CD8-positive, alpha-beta memory T cell (primary cell): ENCODE data around the gene MAPK8IP2. TPM values are rescaled to one million over a fixed set of nuclear protein-coding genes. Genes with fewer than 3 reads are reported as not detected.

Experiments
- CTCF ChIA-PET: fragments of 350-600 bp; sonication (Branson Sonifier 250); formaldehyde crosslinking; loops from one replicate; lab custom pipeline; 2021; ENCODE audit warnings: antibody characterized with exemption; lab: Charles Lee
- POLR2A ChIA-PET: fragments of 350-600 bp; sonication (Branson Sonifier 250); formaldehyde crosslinking; loops from one replicate; lab custom pipeline; 2021; ENCODE audit warnings: antibody characterized with exemption; lab: Charles Lee
- DNase-seq, 5 donors: peaks; one replicate each; pipeline versions ENCODE4 v3.0.0 to v3.0.0-alpha.2; 2020 to 2022; ENCODE audit warnings: mixed read lengths in 1 of 5
- H3K27ac ChIP-seq: one replicate; pipeline ENCODE4 v1.7.0; 2013; ENCODE audit warnings: low read depth, mild to moderate bottlenecking, low read length, moderate library complexity
- H3K27me3 ChIP-seq: 2 replicates; pipeline ENCODE4 v1.7.0; 2013; ENCODE audit warnings: low read length, mild to moderate bottlenecking; ENCODE audit not compliant: insufficient read depth, poor library complexity, severe bottlenecking
- H3K36me3 ChIP-seq: 2 replicates; pipeline ENCODE4 v1.7.0; 2013; ENCODE audit warnings: mild to moderate bottlenecking, low read length, moderate library complexity; ENCODE audit not compliant: insufficient read depth
- H3K4me1 ChIP-seq: 2 replicates; pipeline ENCODE4 v1.7.0; 2013; ENCODE audit warnings: mild to moderate bottlenecking, low read length, moderate library complexity; ENCODE audit not compliant: insufficient read depth
- H3K4me3 ChIP-seq: 2 replicates; pipeline ENCODE4 v1.7.0; 2013; ENCODE audit warnings: mild to moderate bottlenecking, low read length
- H3K9me3 ChIP-seq: 2 replicates; pipeline ENCODE4 v1.7.0; 2013; ENCODE audit warnings: mild to moderate bottlenecking, low read length
- H3K27ac Mint-ChIP-seq, 8 donors: one replicate each; pipeline ENCODE4 v1.8.0; 2020 to 2021; ENCODE audit warnings: mixed read lengths in 8 of 8, mild to moderate bottlenecking in 6 of 8, inconsistent platforms in 3 of 8, moderate library complexity in 3 of 8
- H3K27me3 Mint-ChIP-seq, 2 donors: one replicate each; pipeline ENCODE4 v1.8.0; 2020 to 2021; ENCODE audit warnings: mixed read lengths in 2 of 2, mild to moderate bottlenecking in 1 of 2, moderate library complexity in 1 of 2
- H3K36me3 Mint-ChIP-seq, 3 donors: one replicate each; pipeline ENCODE4 v1.8.0; 2020 to 2021; ENCODE audit warnings: mixed read lengths in 3 of 3, inconsistent platforms in 1 of 3, mild to moderate bottlenecking in 1 of 3
- H3K4me1 Mint-ChIP-seq, 3 donors: one replicate each; pipeline ENCODE4 v1.8.0; 2020 to 2021; ENCODE audit warnings: mixed read lengths in 3 of 3, inconsistent platforms in 1 of 3, mild to moderate bottlenecking in 1 of 3
- H3K4me3 Mint-ChIP-seq, 7 donors: one replicate each; pipeline ENCODE4 v1.8.0; 2020 to 2021; ENCODE audit warnings: mixed read lengths in 7 of 7, mild to moderate bottlenecking in 6 of 7, moderate library complexity in 4 of 7, inconsistent platforms in 2 of 7
- H3K9me3 Mint-ChIP-seq, 5 donors: one replicate each; pipeline ENCODE4 v1.8.0; 2020 to 2022; ENCODE audit warnings: mixed read lengths in 5 of 5, mild to moderate bottlenecking in 3 of 5, moderate library complexity in 2 of 5, inconsistent platforms in 1 of 5
- polyA plus RNA-seq: library from polyadenylated mRNA; unstranded; fragments of 300-500 nt; fragmentation: Illumina TruSeq; gene quantifications from one replicate; pipeline ENCODE4 v1.2.3, GENCODE V29; 2021
- total RNA-seq, 2 experiments: library from RNA; stranded (reverse); gene quantifications; one replicate each; pipeline ENCODE4 v1.2.3, GENCODE V29; 2021

Gene MAPK8IP2
- total and polyA plus RNA-seq, 3 experiments from 2014 or later, result 0.20 to 0.28 TPM; not detected in 1

- Mint-ChIP-seq H3K27ac (no peak overlapping the region), H3K36me3 (peaks cover 0 to 50% (median 3%) of the 10 kb centered on the region in 3 donors), H3K9me3 (no peaks in the 10 kb centered on the region), H3K4me3 (no peak overlapping the region), H3K4me1 (no peaks in the 10 kb centered on the region), H3K27me3 (peaks cover 0 to 4% of the 10 kb centered on the region in 2 donors)
- H3K36me3 ChIP-seq, result peaks cover 8% of the 10 kb centered on the region
- H3K27me3 ChIP-seq, result no peaks in the 10 kb centered on the region
- H3K4me1 ChIP-seq, result no peaks in the 10 kb centered on the region
- ChIA-PET POLR2A (no interaction called here), CTCF (interaction anchor here (1.3 kb wide), 1 partner anchor 8 kb away, joined by 3 read pairs; the partner anchor contains the start of gene CPT1B)
- DNase-seq, result peak in 1 of 5 donors; percentile 12
- H3K9me3 ChIP-seq, result no peaks in the 10 kb centered on the region
- no peak overlapping the region for H3K4me3 ChIP-seq
- no peak overlapping the region for H3K27ac ChIP-seq
Observed at GRCh38 chr22:50569896-50570535, 30.6 kb upstream of the MAPK8IP2 start.

- H3K4me3 Mint-ChIP-seq, result no peak overlapping the region
- Histone ChIP-seq H3K36me3 (peaks cover 8% of the 10 kb centered on the region), H3K9me3 (no peaks in the 10 kb centered on the region), H3K4me3 (no peak overlapping the region), H3K4me1 (no peaks in the 10 kb centered on the region), H3K27me3 (no peaks in the 10 kb centered on the region), H3K27ac (no peak overlapping the region)
- H3K27ac Mint-ChIP-seq, result no peak overlapping the region
- H3K4me1 Mint-ChIP-seq, result no peaks in the 10 kb centered on the region
- no peak for DNase-seq
- no peaks in the 10 kb centered on the region for H3K9me3 Mint-ChIP-seq
- ChIA-PET POLR2A (no interaction called here), CTCF (interaction anchor here (2.0 kb wide), 1 partner anchor 8 kb away, joined by 12 read pairs; the partner anchor contains the start of gene SYCE3)
- H3K27me3 Mint-ChIP-seq, result peaks cover 0 to 4% of the 10 kb centered on the region in 2 donors
- peaks cover 0 to 56% (median 3%) of the 10 kb centered on the region in 3 donors for H3K36me3 Mint-ChIP-seq
Observed at GRCh38 chr22:50570861-50571260, 29.7 kb upstream of the MAPK8IP2 start.

- peaks cover 0 to 58% (median 3%) of the 10 kb centered on the region in 3 donors for H3K36me3 Mint-ChIP-seq
- Histone ChIP-seq H3K4me3 (no peak overlapping the region), H3K36me3 (peaks cover 8% of the 10 kb centered on the region), H3K27ac (no peak overlapping the region), H3K9me3 (no peaks in the 10 kb centered on the region), H3K4me1 (no peaks in the 10 kb centered on the region), H3K27me3 (no peaks in the 10 kb centered on the region)
- peaks cover 0 to 3% (median 0%) of the 10 kb centered on the region in 3 donors for H3K4me1 Mint-ChIP-seq
- CTCF ChIA-PET, result interaction anchor here (0.9 to 2.0 kb wide), 2 partner anchors 8 to 50 kb away, joined by 3 to 12 read pairs; partner anchors contain the start of gene SYCE3
- H3K27ac Mint-ChIP-seq, result peak overlapping the region in 1 of 8 donors; percentile 65
- DNase-seq, result no peak
- H3K4me3 Mint-ChIP-seq, result no peak overlapping the region
- POLR2A ChIA-PET, result no interaction called here
- no peaks in the 10 kb centered on the region for H3K9me3 Mint-ChIP-seq
- peaks cover 0 to 1% of the 10 kb centered on the region in 2 donors for H3K27me3 Mint-ChIP-seq
Observed at GRCh38 chr22:50571264-50572175, 29.1 kb upstream of the MAPK8IP2 start.

GRCh38 chr22:50572965-50573364, 27.6 kb upstream of the MAPK8IP2 start:
- H3K4me3 ChIP-seq, result no peak overlapping the region
- no peaks in the 10 kb centered on the region for H3K9me3 ChIP-seq
- H3K27me3 Mint-ChIP-seq, result no peaks in the 10 kb centered on the region
- no peak overlapping the region for H3K27ac Mint-ChIP-seq
- no peaks in the 10 kb centered on the region for H3K27me3 ChIP-seq
- H3K27ac ChIP-seq, result no peak overlapping the region
- H3K36me3 ChIP-seq, result peaks cover 8% of the 10 kb centered on the region
- no peak overlapping the region for H3K4me3 Mint-ChIP-seq
- CTCF ChIA-PET, result interaction anchor here (2.0 kb wide), 1 partner anchor 10 kb away, joined by 12 read pairs; the partner anchor contains the start of gene SYCE3
- H3K36me3 Mint-ChIP-seq, result peaks cover 0 to 59% (median 3%) of the 10 kb centered on the region in 3 donors
- no peak for DNase-seq
- H3K9me3 Mint-ChIP-seq, result no peaks in the 10 kb centered on the region
- H3K4me1 ChIP-seq, result no peaks in the 10 kb centered on the region
- POLR2A ChIA-PET, result interaction anchor here (0.9 kb wide), 1 partner anchor 17 kb away, joined by 3 read pairs; no protein-coding TSS in a partner anchor
- peaks cover 5 to 13% (median 5%) of the 10 kb centered on the region in 3 donors for H3K4me1 Mint-ChIP-seq

GRCh38 chr22:50573491-50574382, 26.9 kb upstream of the MAPK8IP2 start:
- H3K27ac Mint-ChIP-seq, result no peak overlapping the region
- Histone ChIP-seq H3K4me3 (no peak overlapping the region), H3K4me1 (no peaks in the 10 kb centered on the region), H3K36me3 (peaks cover 8% of the 10 kb centered on the region), H3K27me3 (no peaks in the 10 kb centered on the region), H3K27ac (no peak overlapping the region), H3K9me3 (no peaks in the 10 kb centered on the region)
- H3K36me3 Mint-ChIP-seq, result peaks cover 0 to 57% (median 3%) of the 10 kb centered on the region in 3 donors
- DNase-seq, result no peak
- ChIA-PET CTCF (no interaction called here), POLR2A (no interaction called here)
- peak overlapping the region in 1 of 7 donors; percentile 42 for H3K4me3 Mint-ChIP-seq
- no peaks in the 10 kb centered on the region for H3K27me3 Mint-ChIP-seq
- H3K4me1 Mint-ChIP-seq, result peaks cover 5 to 13% (median 5%) of the 10 kb centered on the region in 3 donors
- H3K9me3 Mint-ChIP-seq, result no peaks in the 10 kb centered on the region

GRCh38 chr22:50574383-50574755, 26.2 kb upstream of the MAPK8IP2 start:
- no peaks in the 10 kb centered on the region for H3K9me3 ChIP-seq
- no peaks in the 10 kb centered on the region for H3K27me3 Mint-ChIP-seq
- H3K27ac ChIP-seq, result no peak overlapping the region
- H3K4me3 Mint-ChIP-seq, result peak overlapping the region in 1 of 7 donors; percentile 42
- POLR2A ChIA-PET, result no interaction called here
- no peak overlapping the region for H3K4me3 ChIP-seq
- H3K4me1 ChIP-seq, result no peaks in the 10 kb centered on the region
- H3K36me3 ChIP-seq, result peaks cover 6% of the 10 kb centered on the region
- no peak for DNase-seq
- H3K9me3 Mint-ChIP-seq, result no peaks in the 10 kb centered on the region
- H3K36me3 Mint-ChIP-seq, result peaks cover 0 to 51% (median 3%) of the 10 kb centered on the region in 3 donors
- CTCF ChIA-PET, result no interaction called here
- H3K27ac Mint-ChIP-seq, result no peak overlapping the region
- H3K27me3 ChIP-seq, result no peaks in the 10 kb centered on the region
- peaks cover 5 to 13% (median 5%) of the 10 kb centered on the region in 3 donors for H3K4me1 Mint-ChIP-seq

GRCh38 chr22:50575426-50575941, 25.1 kb upstream of the MAPK8IP2 start:
- H3K9me3 ChIP-seq, result no peaks in the 10 kb centered on the region
- DNase-seq, result no peak
- Mint-ChIP-seq H3K27ac (peak overlapping the region in 1 of 8 donors; percentile 64), H3K36me3 (peaks cover 0 to 50% (median 2%) of the 10 kb centered on the region in 3 donors), H3K4me3 (no peak overlapping the region), H3K4me1 (peaks cover 8 to 18% (median 12%) of the 10 kb centered on the region in 3 donors), H3K9me3 (no peaks in the 10 kb centered on the region), H3K27me3 (no peaks in the 10 kb centered on the region)
- no peak overlapping the region for H3K4me3 ChIP-seq
- H3K36me3 ChIP-seq, result peaks cover 5% of the 10 kb centered on the region
- H3K27me3 ChIP-seq, result no peaks in the 10 kb centered on the region
- H3K4me1 ChIP-seq, result no peaks in the 10 kb centered on the region
- ChIA-PET POLR2A (no interaction called here), CTCF (interaction anchor here (0.9 to 2.4 kb wide), 3 partner anchors 12 to 50 kb away, joined by 4 to 6 read pairs (median 5); partner anchors contain the start of gene SCO2)
- no peak overlapping the region for H3K27ac ChIP-seq
